GM03348 (cell line): ENCODE data around the gene ST7L.
"Not testable (repeated sequence)": the region's sequence is repeated elsewhere in the genome, so short reads cannot be mapped to it uniquely, and the experiment has no call there.

Source experiments
- DNase-seq: peaks from one replicate; pipeline ENCODE4 v3.0.0; 2012; ENCODE audit warnings: low spot score

ST7L gene

GRCh38 chr1:112492076-112492475, 126.9 kb downstream of the ST7L start:
- DNase-seq: no peak

DNA sequence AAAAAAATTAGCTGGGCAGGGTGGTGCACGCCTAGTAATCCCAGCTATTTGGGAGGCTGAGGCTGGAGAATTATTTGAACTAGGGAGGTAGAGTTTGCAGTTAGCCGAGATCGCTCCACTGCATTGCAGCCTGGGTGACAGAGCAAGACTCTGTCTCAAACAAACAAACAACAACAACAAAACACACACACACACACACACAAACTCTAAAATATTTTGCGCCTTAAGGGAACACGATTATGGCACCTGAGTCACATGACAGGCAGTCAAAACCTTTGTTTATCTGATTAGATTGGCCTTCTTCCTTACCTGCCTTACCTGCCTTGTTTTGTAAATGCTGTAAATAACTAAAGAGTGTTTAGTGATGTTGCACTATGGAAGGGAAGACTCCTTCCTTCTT, 130.8 kb downstream of the ST7L start:
- no peak for DNase-seq

- not testable (repeated sequence) for DNase-seq
Observed at GRCh38 chr1:112487686-112488085, 131.3 kb downstream of the ST7L start.

GRCh38 chr1:112486063-112486462, 132.9 kb downstream of the ST7L start:
- DNase-seq: not testable (repeated sequence)

DNA sequence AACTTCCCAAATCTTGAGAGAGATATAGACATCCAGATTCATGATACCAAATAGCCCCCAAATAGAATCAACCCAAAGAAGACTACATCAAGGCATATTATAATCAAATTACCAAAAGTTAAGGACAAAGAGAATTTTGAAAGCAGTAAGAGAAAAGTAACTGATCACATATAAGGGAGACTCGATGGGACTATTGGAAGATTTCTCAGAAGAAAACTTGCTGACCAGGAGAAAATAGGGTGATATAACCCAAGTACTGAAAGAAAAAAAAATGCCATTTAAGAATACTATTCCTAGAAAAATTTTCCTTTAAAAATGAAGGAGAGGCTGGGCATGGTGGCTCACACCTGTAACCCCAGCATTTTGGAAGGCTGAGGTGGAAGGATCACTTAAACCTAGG, 140.6 kb downstream of the ST7L start:
- DNase-seq: no peak

- no peak for DNase-seq
Observed at GRCh38 chr1:112477550-112477949, 141.4 kb downstream of the ST7L start.
